ENCODE data around the gene WFDC5.
A peak's percentile ranks its signal among the peaks of the same experiment; 100 is the strongest.
"Not testable (repeated sequence)": the region's sequence is repeated elsewhere in the genome, so short reads cannot be mapped to it uniquely, and the experiment has no call there.

WFDC5 gene

GRCh38 chr20:45090481-45090880 is 24.5 kb downstream of the WFDC5 start:
- DNase-seq (ENCODE audit: low spot score) (no peak), FAIRE-seq (no peak)

DNA sequence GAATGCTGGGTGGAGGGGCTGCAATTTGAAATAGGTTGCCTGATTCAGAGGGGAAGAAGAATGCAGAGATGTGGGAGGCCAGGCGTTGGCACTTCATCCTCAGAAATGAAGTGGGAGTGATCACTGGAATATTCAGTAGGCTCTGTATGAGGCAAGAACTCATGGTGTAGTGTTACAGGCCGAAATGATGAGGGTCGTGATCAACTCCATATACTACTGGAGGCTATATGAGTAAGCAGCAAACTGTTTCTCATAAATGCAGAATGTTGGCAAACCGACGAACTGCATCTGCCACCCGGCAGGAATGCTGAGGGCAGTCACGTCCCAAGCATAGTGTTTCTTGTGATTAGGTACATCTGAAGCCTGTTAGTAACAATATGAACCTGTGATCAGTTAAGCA is 26.7 kb downstream of the WFDC5 start:
- no peak for DNase-seq (ENCODE audit: low spot score)
- no peak for FAIRE-seq

DNA sequence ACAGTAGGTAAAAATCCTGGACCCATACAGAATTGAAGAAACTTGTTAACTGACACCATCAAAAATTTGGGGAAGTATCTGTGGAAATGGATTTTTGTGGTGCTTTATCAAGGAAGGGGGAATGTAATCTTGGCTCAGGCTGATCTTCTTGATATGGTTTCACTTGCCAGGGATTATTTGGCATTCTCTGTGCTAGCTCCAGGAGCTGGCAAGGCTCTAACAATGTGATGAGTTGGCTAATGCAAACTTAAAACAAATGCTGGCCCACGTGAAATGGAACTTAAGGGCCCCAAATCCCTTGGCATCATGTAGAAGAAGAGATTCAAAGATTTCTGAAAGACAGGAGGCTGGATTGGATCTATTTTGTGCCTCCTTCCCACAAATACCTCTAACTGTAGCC is 27.2 kb downstream of the WFDC5 start:
- DNase-seq (ENCODE audit: low spot score) (no peak), FAIRE-seq (no peak)

DNA sequence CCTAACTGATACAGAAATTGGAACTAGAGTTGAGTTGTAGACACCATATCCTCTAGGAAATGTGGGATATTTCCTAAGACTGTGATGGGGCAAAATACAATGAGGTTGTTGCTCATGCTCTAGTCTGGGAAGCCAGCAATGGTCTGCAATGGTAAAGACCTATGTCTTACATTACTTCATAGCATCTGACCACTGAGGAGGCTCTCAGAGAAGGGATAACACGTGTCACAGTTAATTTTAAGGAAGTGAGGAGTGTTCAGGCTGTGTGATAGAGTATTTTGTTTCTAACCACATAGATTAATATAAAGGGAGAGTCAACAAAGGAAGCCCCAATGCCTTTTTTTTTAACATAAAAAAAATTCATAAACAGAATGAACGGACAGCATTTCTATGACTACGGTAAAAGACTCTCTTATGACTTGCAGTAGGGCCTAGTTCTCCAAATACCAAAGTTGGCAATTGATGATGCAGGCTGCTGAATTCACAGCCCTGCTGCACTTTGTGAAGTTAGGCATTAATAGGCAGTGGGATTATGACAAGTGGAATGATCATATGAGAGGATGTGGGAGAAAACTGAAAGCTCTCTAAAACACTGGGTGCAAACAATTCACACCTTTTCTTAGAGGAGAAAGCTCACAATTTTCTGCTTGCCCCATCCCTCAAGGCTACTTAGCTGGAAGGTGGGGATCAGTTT is 27.7 kb downstream of the WFDC5 start:
- FAIRE-seq, result no peak

GRCh38 chr20:45085867-45086266 is 29.1 kb downstream of the WFDC5 start:
- no peak for DNase-seq (ENCODE audit: low spot score)
- no peak for FAIRE-seq

More for the DNA sequence above, 27.7 kb downstream of the WFDC5 start:
- DNase-seq (ENCODE audit: low spot score), result no peak

- DNase-seq (ENCODE audit: low spot score) (no peak), FAIRE-seq (no peak)
Measured at GRCh38 chr20:45085289-45085688, 29.7 kb downstream of the WFDC5 start.

DNA sequence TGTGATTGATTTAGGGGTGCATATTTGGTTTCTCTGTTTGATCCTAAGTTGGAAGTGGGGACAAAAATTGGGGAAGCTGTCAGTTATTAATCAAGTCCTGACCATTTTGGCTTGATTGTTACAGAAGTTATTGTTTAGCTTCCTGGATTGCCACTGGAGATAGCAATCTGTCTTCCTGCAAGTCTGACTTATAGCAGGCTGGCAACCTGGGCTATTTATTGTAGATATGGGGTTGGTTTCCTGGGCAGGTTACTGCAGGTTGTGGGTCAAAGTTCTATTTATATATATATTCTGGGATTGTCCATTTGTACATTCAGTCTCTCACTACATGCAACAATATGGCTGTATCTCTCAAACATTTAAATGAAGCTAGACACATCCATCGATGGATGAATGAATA is 31.8 kb downstream of the WFDC5 start:
- FAIRE-seq, result no peak
- DNase-seq (ENCODE audit: low spot score), result no peak

- DNase-seq (ENCODE audit: low spot score), result no peak
- FAIRE-seq, result no peak
Measured at GRCh38 chr20:45082468-45082867, 32.5 kb downstream of the WFDC5 start.

DNA sequence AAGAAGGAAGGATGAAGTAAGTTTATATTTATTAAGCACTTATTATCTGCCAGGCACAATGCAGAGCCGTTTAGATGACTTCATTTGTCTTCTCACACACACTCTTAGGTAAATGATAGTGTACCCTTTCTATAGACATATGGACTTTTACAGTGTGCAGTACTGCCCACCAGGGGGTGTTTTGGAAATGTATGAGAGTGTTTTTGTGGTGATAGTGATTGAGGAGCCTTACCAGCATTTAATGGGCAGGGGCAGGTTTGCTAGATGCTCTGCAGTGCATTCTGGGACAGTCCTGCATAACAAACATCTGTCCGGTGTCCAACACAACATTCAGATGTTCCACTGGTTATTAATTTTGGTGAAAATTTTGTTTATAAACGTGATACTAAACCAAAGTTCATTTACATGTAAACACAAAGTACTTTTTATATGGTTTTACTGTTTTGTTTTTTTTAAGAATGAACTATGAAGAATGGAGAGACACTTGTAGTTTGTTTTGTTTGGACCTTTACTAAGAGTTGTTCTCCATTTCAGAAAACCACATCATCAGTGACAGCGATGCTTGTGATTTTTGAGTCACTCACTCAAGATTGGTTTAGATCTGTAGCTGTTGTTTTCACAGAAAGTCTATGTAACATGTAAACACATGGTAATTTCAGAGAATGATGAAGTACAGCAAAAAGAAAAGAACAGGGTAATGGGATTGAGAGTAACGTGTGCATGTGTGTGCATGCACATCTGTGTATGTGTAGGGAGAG is 33.9 kb downstream of the WFDC5 start:
- FAIRE-seq, result no peak
- DNase-seq (ENCODE audit: low spot score), result no peak

GRCh38 chr20:45077559-45077958 is 37.4 kb downstream of the WFDC5 start:
- no peak for DNase-seq (ENCODE audit: low spot score)
- FAIRE-seq, result no peak

GRCh38 chr20:45073221-45073620 is 41.8 kb downstream of the WFDC5 start:
- FAIRE-seq (no peak), DNase-seq (ENCODE audit: low spot score) (no peak)

DNA sequence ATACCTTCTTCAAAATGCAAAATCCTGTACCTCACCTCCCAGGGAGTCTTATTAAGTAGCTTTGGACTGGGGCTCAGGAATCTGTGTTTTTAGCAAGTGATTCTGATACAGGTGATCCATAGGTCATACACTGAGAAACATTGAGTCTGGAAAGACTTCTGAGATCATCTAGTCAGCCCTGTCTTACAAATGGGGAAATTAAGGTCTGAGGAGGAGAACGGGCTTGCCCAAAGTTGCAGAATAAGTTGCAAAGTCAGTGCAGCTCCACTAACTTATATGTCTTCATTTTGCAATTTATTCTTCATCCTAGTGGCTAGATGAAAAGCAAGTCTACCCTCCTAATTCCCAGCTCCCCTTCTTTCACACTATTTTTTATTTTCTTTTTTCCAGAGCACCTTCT is 42.9 kb downstream of the WFDC5 start:
- no peak for DNase-seq (ENCODE audit: low spot score)
- no peak for FAIRE-seq

DNA sequence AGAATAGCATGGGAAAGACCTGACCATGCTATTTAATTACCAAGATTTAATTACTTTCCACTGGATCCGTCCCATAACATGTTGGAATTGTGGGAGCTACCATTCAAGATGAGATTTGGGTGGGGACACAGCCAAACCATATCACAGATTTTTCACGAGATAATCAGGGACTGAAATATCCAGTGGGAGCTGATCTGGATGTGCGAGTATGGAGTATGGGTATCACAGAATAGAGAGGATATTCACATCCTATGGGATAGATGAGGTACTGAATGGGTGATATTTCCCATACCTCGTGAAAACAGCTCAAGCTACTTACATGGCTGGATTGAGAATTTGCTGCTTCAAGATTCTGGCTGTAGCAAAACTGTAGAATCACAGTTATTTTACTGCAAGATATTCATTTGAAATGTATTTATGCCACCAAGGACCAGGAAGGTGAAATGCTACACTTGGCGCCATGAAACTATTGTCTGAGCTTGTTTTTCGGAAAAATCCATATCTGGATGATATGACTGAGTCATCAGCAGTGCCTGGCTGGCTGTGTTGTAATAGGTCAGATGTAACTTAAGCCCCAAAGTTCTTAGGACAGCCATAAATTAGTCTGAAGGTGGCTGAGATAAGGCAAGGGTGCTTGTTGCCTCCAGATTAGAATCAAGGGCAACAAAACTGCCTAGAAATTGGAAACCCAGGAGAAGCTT is 43.9 kb downstream of the WFDC5 start:
- FAIRE-seq (no peak), DNase-seq (ENCODE audit: low spot score) (no peak)

DNA sequence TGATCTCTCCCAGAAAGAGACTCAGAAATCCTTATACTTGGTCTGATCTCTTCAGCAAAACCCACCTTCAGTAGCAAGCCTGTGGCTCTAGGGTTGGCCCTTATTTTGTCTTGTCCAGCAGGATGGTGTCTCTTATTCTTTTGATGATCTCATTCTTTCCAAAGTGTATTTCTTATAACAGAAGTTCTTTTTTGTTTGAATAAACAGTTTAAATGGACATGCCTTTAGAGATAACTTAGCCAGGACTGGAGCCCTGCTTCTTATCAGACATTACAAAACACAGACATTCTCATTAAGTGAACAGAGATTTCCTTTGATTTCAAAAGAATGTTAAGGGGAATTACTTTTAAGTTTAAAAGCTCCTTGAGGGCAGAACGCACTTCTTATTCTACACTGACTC is 45.7 kb downstream of the WFDC5 start:
- DNase-seq (ENCODE audit: low spot score), result no peak
- FAIRE-seq, result no peak

DNA sequence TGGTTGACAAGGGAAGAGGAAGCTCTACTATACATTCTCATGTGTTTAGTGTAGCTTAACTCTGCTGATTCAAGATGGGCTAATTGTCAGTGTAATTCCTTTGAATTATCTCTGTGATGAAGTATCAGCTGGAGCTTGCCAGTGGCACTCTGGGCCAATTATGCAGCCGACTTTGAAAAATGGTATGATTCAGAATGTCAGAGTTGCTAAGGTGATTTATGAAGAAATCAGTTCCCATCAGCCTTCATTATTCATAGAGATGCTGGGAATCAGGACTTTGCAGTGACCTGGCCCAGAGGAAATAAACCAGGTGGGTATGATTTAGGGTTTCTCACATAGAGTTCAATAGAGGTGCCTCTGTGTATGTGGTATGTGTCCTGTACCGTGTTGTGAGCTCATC is 47.4 kb downstream of the WFDC5 start:
- no peak for DNase-seq (ENCODE audit: low spot score)
- FAIRE-seq, result no peak

- FAIRE-seq, result no peak
Measured at GRCh38 chr20:45067087-45067486, 47.9 kb downstream of the WFDC5 start.

DNA sequence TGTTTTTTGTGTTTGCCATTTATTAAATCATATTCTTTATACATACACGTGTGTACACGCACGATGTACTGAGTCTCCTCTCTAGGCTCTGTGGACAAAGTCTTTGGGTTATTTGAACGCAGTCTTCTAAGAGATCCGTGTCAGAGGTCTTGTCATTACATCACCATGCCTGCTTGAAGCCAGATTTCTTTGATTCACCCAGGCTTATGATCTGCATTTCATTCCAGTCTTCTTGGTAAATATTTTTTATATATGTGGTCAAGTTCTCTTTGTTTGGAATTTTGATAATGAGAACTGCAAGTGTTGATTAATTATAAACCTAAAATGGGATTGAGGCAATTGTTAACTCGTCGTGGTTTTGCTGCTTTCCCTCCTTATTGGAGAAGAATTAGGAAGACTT is 48.6 kb downstream of the WFDC5 start:
- FAIRE-seq, result peak; percentile 69
- DNase-seq (ENCODE audit: low spot score), result no peak

More at GRCh38 chr20:45067087-45067486, 47.9 kb downstream of the WFDC5 start:
- no peak for DNase-seq (ENCODE audit: low spot score)

DNA sequence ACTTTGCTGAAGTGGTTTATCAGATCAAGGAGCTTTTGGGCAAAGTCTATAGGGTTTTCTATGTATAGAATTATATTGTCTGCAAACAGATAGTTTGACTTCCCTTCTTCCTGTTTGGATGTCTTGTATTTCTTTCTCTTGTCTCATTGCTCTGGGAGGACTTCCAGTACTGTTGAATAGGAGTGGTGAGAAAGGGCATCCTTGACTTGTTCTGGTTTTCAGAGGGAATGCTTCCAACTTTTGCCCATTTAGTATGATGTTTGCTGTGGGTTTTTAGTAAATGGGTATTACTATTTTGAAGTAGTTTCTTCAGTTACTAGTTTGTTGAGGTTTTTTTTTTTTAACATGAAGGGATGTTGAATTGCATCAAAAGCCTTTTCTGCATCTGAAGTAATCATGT is 50.2 kb downstream of the WFDC5 start:
- no peak for FAIRE-seq
- no peak for DNase-seq (ENCODE audit: low spot score)

DNA sequence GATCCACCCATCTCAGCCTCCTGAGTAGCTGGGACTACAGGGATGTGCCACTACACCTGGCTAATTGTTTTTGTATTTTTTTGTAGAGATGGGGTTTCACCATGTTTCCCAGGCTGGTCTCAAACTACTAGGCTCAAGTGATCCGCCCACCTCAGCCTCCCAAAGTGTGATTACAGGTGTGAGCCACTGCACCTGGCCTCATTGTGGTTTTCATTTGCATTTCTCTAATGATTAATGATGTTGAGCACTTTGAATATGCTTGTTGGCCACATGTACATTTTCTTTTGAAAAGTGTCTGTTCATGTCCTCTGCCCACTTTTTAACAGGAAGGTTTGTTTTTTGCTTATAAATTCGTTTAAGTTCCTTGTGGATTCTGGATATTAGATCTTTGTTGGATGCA is 51.9 kb downstream of the WFDC5 start:
- not testable (repeated sequence) for DNase-seq (ENCODE audit: low spot score); FAIRE-seq

- FAIRE-seq (peak; percentile 96), DNase-seq (ENCODE audit: low spot score) (peak; percentile 91)
Measured at GRCh38 chr20:45061244-45061643, 53.7 kb downstream of the WFDC5 start.

DNA sequence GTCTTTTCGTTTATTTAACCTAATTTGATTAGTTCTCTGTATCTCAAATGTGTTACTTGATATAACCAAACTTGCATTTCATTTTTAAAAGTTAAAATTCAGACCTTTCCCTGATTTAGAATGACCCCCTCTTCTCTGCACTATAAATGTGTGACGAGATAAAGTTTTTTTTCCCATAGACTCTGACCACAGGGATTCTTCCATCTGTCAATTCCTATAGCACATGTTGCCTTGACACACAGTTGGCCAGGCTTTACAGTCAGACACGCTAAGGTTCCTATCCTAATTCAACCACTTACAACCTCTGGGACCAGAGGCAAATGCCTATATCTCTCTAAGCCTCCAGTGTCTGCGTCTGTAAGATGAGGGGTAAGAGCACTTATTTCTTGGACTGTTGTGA is 54.7 kb downstream of the WFDC5 start:
- DNase-seq (ENCODE audit: low spot score), result no peak
- FAIRE-seq, result no peak

All from RCC 7860 (cell line).